ENCODE results near the gene RCE1. TPM values are rescaled to one million over a fixed set of nuclear protein-coding genes. Genes with fewer than 3 reads are reported as not detected.

Gene RCE1
- total RNA-seq, 1 experiment from 2014 or later: 52.5 TPM

GRCh38 chr11:66879000-66879399 lies 35.8 kb downstream of the RCE1 start:
- H3K4me2 ChIP-seq (ENCODE audit: insufficient read depth, insufficient read length, low read length): no peak overlapping the region
- H3K14ac ChIP-seq (ENCODE audit: insufficient read depth, low read length): no peak overlapping the region; the same call in 1 of the 2 replicates
- H2AK5ac ChIP-seq (ENCODE audit: insufficient read length, low read length): no peak overlapping the region
- no peak overlapping the region for H3K18ac ChIP-seq (ENCODE audit: insufficient read length, low read depth, low read length)
- H3K9me3 ChIP-seq (ENCODE audit: control insufficient read depth, low read depth, low read length): no peaks in the 10 kb centered on the region
- H2BK20ac ChIP-seq (ENCODE audit: low read depth, low read length, poor library complexity, severe bottlenecking): no peak overlapping the region
- H3K79me1 ChIP-seq (ENCODE audit: insufficient read depth, low read depth, low read length, poor library complexity, severe bottlenecking): no peaks in the 10 kb centered on the region
- peaks cover 2% of the 10 kb centered on the region; the same call in 1 of the 2 replicates for H3K4me1 ChIP-seq (ENCODE audit: insufficient read depth, low read length)
- no peak overlapping the region for H4K91ac ChIP-seq (ENCODE audit: insufficient read length, low read depth, low read length)
- DNase-seq: no peak
- no peak overlapping the region for H2BK5ac ChIP-seq (ENCODE audit: insufficient read length, low read length)
- no peak overlapping the region for H3K4ac ChIP-seq (ENCODE audit: low read depth, low read length)
- H3K9ac ChIP-seq (ENCODE audit: extremely low read depth, insufficient read length, low read length): no peak overlapping the region
- H4K8ac ChIP-seq (replicated peaks; ENCODE audit: insufficient read length, low read depth, low read length): no peak overlapping the region
- H4K5ac ChIP-seq (ENCODE audit: insufficient read length, low read depth, low read length): no peak overlapping the region
- H2BK120ac ChIP-seq (ENCODE audit: low read depth, low read length, poor library complexity, severe bottlenecking): no peak overlapping the region
- no peaks in the 10 kb centered on the region for H3K79me2 ChIP-seq (ENCODE audit: insufficient read depth, low read length)
- no peak overlapping the region for H2AFZ ChIP-seq (ENCODE audit: low read length)
- H3K27me3 ChIP-seq (ENCODE audit: insufficient read depth, low read length): no peaks in the 10 kb centered on the region
- Mint-ChIP-seq H3K9me3 (no peaks in the 10 kb centered on the region), H3K27me3 (ENCODE audit: low read depth) (no peaks in the 10 kb centered on the region; the same call in 1 of the 2 replicates), H3K4me3 (no peak overlapping the region), H3K27ac (no peak overlapping the region; a peak in 1 of 7 replicates), H3K4me1 (peaks cover 40 to 63% of the 10 kb centered on the region in 2 experiments), H3K36me3 (ENCODE audit: insufficient read depth in 1 of 3, low read depth in 3 of 3) (no peaks in the 10 kb centered on the region)
- H2BK15ac ChIP-seq (ENCODE audit: low read depth, low read length): no peak overlapping the region
- no peaks in the 10 kb centered on the region for H4K20me1 ChIP-seq (ENCODE audit: control insufficient read depth, insufficient read depth, insufficient read length)
- no peak overlapping the region for H3K56ac ChIP-seq (ENCODE audit: insufficient read length, low read depth, low read length)
- H3K27ac ChIP-seq (ENCODE audit: insufficient read length, low read depth, low read length): no peak overlapping the region
- no peak for TF ChIP-seq CTCF (conservative IDR thresholded peaks at IDR 0.05)
- no peaks in the 10 kb centered on the region for H3K23me2 ChIP-seq (ENCODE audit: insufficient read length, low read depth, low read length, poor library complexity, severe bottlenecking)
- no peak overlapping the region for H2BK12ac ChIP-seq (ENCODE audit: insufficient read length, low read depth, low read length)
- no peak overlapping the region for H3T11ph ChIP-seq (ENCODE audit: low read length)
- no peak overlapping the region for H3K23ac ChIP-seq (ENCODE audit: insufficient read length, low read depth, low read length)
- no CpG with 5 or more reads among the region's 7 CpGs for WGBS (ENCODE audit: extremely low coverage, insufficient read length, low lambda C conversion rate)
